ENCODE results near the gene POLG. TPM values are rescaled to one million over a fixed set of nuclear protein-coding genes. Genes with fewer than 3 reads are reported as not detected.

Gene POLG
- total and polyA plus RNA-seq, 2 experiments from 2014 or later, result 28.8 to 74.1 TPM

- H3K9me3 Mint-ChIP-seq, result no peaks in the 10 kb centered on the region
- no peak overlapping the region for H3K4me3 Mint-ChIP-seq
- TF ChIP-seq, protein P1, sequence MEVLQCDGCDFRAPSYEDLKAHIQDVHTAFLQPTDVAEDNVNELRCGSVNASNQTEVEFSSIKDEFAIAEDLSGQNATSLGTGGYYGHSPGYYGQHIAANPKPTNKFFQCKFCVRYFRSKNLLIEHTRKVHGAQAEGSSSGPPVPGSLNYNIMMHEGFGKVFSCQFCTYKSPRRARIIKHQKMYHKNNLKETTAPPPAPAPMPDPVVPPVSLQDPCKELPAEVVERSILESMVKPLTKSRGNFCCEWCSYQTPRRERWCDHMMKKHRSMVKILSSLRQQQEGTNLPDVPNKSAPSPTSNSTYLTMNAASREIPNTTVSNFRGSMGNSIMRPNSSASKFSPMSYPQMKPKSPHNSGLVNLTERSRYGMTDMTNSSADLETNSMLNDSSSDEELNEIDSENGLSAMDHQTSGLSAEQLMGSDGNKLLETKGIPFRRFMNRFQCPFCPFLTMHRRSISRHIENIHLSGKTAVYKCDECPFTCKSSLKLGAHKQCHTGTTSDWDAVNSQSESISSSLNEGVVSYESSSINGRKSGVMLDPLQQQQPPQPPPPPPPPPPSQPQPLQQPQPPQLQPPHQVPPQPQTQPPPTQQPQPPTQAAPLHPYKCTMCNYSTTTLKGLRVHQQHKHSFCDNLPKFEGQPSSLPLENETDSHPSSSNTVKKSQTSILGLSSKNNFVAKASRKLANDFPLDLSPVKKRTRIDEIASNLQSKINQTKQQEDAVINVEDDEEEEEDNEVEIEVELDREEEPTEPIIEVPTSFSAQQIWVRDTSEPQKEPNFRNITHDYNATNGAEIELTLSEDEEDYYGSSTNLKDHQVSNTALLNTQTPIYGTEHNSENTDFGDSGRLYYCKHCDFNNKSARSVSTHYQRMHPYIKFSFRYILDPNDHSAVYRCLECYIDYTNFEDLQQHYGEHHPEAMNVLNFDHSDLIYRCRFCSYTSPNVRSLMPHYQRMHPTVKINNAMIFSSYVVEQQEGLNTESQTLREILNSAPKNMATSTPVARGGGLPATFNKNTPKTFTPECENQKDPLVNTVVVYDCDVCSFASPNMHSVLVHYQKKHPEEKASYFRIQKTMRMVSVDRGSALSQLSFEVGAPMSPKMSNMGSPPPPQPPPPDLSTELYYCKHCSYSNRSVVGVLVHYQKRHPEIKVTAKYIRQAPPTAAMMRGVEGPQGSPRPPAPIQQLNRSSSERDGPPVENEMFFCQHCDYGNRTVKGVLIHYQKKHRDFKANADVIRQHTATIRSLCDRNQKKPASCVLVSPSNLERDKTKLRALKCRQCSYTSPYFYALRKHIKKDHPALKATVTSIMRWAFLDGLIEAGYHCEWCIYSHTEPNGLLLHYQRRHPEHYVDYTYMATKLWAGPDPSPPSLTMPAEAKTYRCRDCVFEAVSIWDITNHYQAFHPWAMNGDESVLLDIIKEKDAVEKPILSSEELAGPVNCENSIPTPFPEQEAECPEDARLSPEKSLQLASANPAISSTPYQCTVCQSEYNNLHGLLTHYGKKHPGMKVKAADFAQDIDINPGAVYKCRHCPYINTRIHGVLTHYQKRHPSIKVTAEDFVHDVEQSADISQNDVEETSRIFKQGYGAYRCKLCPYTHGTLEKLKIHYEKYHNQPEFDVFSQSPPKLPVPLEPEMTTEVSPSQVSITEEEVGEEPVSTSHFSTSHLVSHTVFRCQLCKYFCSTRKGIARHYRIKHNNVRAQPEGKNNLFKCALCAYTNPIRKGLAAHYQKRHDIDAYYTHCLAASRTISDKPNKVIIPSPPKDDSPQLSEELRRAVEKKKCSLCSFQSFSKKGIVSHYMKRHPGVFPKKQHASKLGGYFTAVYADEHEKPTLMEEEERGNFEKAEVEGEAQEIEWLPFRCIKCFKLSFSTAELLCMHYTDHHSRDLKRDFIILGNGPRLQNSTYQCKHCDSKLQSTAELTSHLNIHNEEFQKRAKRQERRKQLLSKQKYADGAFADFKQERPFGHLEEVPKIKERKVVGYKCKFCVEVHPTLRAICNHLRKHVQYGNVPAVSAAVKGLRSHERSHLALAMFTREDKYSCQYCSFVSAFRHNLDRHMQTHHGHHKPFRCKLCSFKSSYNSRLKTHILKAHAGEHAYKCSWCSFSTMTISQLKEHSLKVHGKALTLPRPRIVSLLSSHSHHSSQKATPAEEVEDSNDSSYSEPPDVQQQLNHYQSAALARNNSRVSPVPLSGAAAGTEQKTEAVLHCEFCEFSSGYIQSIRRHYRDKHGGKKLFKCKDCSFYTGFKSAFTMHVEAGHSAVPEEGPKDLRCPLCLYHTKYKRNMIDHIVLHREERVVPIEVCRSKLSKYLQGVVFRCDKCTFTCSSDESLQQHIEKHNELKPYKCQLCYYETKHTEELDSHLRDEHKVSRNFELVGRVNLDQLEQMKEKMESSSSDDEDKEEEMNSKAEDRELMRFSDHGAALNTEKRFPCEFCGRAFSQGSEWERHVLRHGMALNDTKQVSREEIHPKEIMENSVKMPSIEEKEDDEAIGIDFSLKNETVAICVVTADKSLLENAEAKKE (CRISPR knock-in tag; IDR thresholded peaks at IDR 0.05), result no peak
- TF ChIP-seq EZH2 (IDR thresholded peaks at IDR 0.05; ENCODE audit: low read depth, unreplicated experiment) (peak; percentile 92), ZNF331 (CRISPR knock-in tag; IDR thresholded peaks at IDR 0.05; ENCODE audit: low read depth) (no peak)
- H3K4me1 Mint-ChIP-seq, result peaks cover 45% of the 10 kb centered on the region
- Histone ChIP-seq H3K4me2 (peak overlapping the region; percentile 55; the same call in 1 of the 2 replicates), H3K4me1 (ENCODE audit: insufficient read depth) (peaks cover 70% of the 10 kb centered on the region), H3K27me3 (ENCODE audit: insufficient read depth) (peaks cover 100% of the 10 kb centered on the region), H2AFZ (no peak overlapping the region), H3K79me2 (replicated peaks; ENCODE audit: insufficient read depth) (no peaks in the 10 kb centered on the region), H4K20me1 (replicated peaks; ENCODE audit: insufficient read depth) (peaks cover 48% of the 10 kb centered on the region), H3K27ac (ENCODE audit: low read depth) (no peak overlapping the region), H3K4me3 (no peak overlapping the region), H3F3A (replicated peaks; ENCODE audit: low read depth) (peaks cover 39% of the 10 kb centered on the region), H3K36me3 (ENCODE audit: insufficient read depth) (no peaks in the 10 kb centered on the region), H3K9me2 (ENCODE audit: insufficient read depth) (no peaks in the 10 kb centered on the region)
- DNase-seq (ENCODE audit: low spot score) (peak; percentile 52), ATAC-seq (no peak)
- H3K36me3 Mint-ChIP-seq (ENCODE audit: low read depth), result no peaks in the 10 kb centered on the region
- no peak overlapping the region for H3K27ac Mint-ChIP-seq
- peaks cover 98% of the 10 kb centered on the region for H3K27me3 Mint-ChIP-seq (ENCODE audit: insufficient read depth, low read depth, poor library complexity)
Observed at GRCh38 chr15:89375093-89376005, 40.7 kb upstream of the POLG start.

All from GM23338 (cell line).